ENCODE results near the gene ZIM2.

Gene ZIM2

DNA sequence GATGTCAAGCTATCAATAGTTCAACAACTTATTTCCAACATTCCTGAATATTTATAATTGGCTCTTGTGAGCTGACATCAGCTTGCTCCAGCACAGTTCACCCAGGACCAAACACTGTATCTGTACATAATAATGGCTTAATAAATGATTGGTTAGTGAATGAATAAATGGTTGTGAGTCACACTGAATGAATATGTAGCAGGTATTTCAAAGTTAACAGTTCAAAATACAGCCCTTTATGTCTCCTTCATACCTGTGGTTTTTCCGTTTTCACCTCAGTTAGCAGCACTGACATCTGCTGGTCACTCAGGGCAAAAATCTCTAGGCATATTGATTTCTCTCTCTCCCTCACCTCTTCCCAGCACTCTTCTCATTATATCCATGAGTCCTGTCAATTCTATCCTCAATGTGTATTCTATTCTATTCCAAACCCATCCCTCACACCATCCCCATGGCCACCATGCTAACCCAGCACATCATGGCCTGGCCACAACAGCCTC lies 76.3 kb downstream of the ZIM2 start:
- H3K4me3 ChIP-seq (replicated peaks; ENCODE audit: low read depth, low read length) = no peak overlapping the region
- DNase-seq (ENCODE audit: low read depth) = no peak
- TF ChIP-seq, protein P1, sequence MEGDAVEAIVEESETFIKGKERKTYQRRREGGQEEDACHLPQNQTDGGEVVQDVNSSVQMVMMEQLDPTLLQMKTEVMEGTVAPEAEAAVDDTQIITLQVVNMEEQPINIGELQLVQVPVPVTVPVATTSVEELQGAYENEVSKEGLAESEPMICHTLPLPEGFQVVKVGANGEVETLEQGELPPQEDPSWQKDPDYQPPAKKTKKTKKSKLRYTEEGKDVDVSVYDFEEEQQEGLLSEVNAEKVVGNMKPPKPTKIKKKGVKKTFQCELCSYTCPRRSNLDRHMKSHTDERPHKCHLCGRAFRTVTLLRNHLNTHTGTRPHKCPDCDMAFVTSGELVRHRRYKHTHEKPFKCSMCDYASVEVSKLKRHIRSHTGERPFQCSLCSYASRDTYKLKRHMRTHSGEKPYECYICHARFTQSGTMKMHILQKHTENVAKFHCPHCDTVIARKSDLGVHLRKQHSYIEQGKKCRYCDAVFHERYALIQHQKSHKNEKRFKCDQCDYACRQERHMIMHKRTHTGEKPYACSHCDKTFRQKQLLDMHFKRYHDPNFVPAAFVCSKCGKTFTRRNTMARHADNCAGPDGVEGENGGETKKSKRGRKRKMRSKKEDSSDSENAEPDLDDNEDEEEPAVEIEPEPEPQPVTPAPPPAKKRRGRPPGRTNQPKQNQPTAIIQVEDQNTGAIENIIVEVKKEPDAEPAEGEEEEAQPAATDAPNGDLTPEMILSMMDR (IDR thresholded peaks at IDR 0.05; ENCODE audit: low read length, missing control alignments) = no peak

DNA sequence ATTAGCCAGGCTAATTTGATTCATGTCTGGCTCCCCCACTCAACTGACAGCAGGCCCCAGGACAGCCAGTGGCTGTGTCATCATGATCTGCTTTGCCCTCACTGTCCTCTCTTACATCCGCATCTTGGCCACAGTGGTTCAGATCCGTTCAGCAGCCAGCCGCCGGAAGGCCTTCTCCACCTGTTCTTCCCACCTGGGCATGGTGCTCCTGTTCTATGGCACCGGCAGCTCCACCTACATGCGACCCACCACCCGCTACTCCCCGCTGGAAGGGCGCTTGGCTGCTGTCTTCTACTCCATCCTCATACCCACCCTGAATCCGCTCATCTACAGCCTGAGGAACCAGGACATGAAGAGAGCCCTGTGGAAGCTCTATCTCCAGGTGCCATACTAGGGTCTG lies 79.7 kb downstream of the ZIM2 start:
- no peak overlapping the region for H3K4me3 ChIP-seq (replicated peaks; ENCODE audit: low read depth, low read length)
- DNase-seq (ENCODE audit: low read depth) = no peak
- TF ChIP-seq, protein P1 (IDR thresholded peaks at IDR 0.05; ENCODE audit: low read length, missing control alignments) = no peak

DNA sequence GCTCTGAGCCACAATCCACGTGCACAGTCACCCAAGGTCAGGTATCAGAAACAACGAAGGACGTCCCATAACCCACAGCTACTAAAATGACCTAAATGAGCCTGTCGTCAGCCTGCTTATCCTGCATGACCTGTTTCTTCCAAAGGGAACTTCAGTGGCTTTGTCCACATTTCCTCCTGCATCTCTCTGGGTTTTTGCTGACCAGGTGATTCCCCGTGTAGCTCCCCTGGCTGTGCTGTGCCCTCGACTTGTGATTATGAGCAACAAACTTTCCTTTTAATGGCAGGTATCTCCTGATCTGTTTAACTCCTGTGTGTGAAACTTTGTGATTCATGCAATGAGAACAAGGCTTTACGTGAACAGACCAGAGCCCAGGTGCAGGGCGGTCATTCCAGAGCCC lies 81.0 kb downstream of the ZIM2 start:
- no peak overlapping the region for H3K4me3 ChIP-seq (replicated peaks; ENCODE audit: low read depth, low read length)
- DNase-seq (ENCODE audit: low read depth) = no peak
- TF ChIP-seq, protein P1 (IDR thresholded peaks at IDR 0.05; ENCODE audit: low read length, missing control alignments) = no peak

DNA sequence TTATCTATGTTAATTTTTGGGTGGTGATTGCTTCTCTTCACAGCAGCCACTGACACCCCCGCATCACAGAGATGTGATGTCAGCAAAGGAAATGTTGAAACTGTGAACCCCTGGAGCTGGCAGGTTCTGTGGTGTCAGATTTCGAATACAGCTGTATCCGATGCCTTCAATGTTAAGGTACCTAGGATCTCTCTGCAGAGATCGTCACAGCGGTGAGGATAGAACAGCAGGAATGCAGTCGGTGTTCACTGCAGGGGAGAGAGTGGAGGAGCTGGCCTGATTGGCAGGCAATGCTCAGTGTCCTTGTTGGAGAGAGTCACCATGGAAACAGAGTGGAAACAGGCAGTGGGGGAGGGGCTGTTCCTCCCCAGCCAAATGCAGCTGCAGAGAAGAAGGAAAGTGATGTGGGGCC lies 89.4 kb downstream of the ZIM2 start:
- no peak for DNase-seq (ENCODE audit: low read depth)
- TF ChIP-seq, protein P1 (IDR thresholded peaks at IDR 0.05; ENCODE audit: low read length, missing control alignments) = no peak
- H3K4me3 ChIP-seq (replicated peaks; ENCODE audit: low read depth, low read length) = no peak overlapping the region

DNA sequence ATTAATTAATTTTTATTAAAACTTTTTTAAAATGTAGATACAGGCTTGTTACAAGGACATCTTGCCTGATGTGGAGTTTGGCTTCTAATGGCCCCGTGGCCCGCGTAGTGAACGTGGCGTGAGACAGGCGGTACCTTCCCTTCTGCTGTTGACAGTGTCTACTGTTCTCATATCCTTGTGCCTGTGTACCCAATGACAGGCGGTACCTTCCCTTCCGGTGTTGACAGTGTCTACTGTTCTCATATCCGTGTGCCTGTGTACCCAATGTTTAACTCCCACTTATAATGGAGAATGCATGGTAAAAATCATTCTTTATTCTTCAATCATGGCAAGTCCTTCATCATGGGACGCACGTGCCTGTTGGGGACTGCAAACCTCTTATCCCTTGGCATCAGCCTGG lies 89.9 kb downstream of the ZIM2 start:
- no peak overlapping the region for H3K4me3 ChIP-seq (replicated peaks; ENCODE audit: low read depth, low read length)
- TF ChIP-seq, protein P1 (IDR thresholded peaks at IDR 0.05; ENCODE audit: low read length, missing control alignments) = no peak

DNA sequence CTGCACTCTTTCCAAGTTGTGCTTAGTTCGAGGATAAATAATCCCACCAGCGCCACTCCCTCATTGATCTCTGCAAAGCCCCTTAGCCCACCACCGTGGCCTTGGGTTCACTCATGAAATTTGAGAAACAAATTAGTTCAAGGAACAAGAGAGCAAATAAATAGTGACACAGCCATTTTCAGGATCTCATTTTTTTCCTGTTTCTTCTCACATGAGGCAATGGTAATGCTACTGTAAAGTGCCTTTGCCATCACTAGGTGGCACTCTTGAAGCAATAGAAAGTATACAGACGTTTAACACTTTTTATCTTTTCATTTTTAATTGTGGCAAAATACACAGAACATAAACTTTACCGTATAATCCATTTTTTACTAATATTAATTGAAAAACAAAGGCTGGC lies 92.1 kb downstream of the ZIM2 start:
- TF ChIP-seq, protein P1 (IDR thresholded peaks at IDR 0.05; ENCODE audit: low read length, missing control alignments) = no peak
- DNase-seq (ENCODE audit: low read depth) = peak; percentile 7
- no peak overlapping the region for H3K4me3 ChIP-seq (replicated peaks; ENCODE audit: low read depth, low read length)

More for the DNA sequence above, 89.9 kb downstream of the ZIM2 start:
- DNase-seq (ENCODE audit: low read depth) = no peak

DNA sequence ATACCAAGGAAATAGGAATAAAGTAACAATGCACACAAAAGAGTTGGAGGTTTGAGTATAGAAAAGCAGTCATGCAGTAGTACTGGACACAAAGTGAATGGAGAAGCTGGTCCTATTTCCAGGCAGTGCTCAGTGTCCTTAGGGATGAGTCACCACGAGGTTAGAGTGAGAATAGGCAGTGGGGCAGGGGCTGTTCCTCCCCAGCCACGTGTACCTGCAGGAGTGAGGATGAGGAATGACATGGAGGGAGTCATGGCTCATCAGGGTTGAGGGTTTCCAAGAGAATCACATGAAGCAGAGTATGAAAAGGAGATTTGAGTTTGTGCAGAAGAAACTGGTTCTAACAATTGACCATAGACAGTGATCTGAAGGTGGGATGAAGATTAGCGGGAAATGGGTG lies 94.2 kb downstream of the ZIM2 start:
- no peak overlapping the region for H3K4me3 ChIP-seq (replicated peaks; ENCODE audit: low read depth, low read length)
- no peak for DNase-seq (ENCODE audit: low read depth)
- TF ChIP-seq, protein P1 (IDR thresholded peaks at IDR 0.05; ENCODE audit: low read length, missing control alignments) = no peak

All from fibroblast of pulmonary artery (primary cell).